Occipital lobe (tissue), 3 donors: Measurements from ENCODE around the gene TOP2A. TPM values are rescaled to one million over a fixed set of nuclear protein-coding genes. Genes with fewer than 3 reads are reported as not detected.

Source experiments
- DNase-seq: peaks from one replicate; lab custom pipeline; 2025; lab: John Stamatoyannopoulos, UW
- small RNA-seq: library from RNA; depleted of rRNA; stranded (forward); fragments of <200 nt; gene quantifications from one replicate; pipeline ENCODE3, GENCODE V24; 2014
- total RNA-seq: library from RNA; depleted of rRNA; stranded (reverse); fragments of >200 nt; gene quantifications from one replicate; pipeline ENCODE4 v1.2.3, GENCODE V29; 2014

Gene TOP2A
- total RNA-seq, 1 donor from 2014 or later: 24.0 TPM

DNA sequence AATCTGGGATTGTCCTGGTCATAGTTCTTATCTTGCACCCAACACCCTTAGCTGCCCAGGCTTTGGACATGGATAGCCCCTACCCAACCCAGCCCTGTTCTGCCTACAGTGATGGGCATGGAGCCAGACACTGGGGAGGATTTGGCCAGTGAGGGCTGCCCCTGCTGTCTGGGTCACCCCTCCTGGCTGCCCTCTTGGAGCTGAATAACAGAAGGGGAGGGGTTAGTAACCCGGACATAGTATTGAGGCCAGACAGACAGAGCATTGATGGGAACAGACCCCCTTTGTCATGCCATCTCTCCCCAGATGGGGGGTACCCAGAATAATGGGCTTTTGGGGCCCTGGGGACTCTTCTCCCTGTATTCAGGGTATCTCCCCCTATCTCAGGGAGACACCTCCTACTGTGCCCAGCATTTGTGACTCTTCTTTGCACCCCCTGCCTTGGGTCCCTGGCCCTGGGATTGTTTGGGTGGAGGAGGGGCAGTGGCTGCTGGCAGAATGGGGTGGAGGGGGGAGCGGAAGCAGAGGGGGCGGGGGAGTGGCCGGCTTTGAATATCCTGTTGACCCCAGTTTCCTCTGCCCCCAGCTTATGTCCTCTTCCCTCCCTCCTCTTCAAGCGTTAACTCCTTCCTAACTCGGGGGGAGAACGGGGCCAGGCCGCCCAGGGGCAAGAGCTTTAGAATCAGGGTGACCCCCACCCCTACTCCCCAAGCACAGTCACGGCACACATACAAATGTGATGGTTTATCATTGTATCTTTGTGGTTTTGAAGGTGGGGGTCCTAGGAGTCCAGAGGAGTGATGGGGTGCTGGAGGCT lies 70.2 kb downstream of the TOP2A start:
- no peak for DNase-seq

DNA sequence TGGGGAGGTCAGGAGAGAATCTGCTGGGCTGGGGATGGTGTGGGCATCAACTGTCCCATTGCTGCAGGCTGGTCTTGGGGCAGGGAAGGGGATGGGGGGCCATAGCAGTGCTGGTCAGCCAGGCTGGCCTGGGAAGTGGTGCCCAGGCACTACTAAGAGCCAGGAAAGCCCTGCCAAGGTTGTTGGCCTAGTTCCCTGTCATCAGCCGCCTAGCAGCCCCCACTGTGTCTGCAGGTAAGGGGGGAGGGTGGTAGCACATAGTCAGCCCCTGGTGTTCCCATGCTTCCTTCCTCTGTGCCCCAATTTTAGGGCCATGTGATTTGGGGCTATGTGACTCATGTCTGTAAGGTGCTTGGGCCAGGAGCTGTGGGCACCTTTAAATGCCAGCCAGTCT lies 70.9 kb downstream of the TOP2A start:
- DNase-seq: no peak

DNA sequence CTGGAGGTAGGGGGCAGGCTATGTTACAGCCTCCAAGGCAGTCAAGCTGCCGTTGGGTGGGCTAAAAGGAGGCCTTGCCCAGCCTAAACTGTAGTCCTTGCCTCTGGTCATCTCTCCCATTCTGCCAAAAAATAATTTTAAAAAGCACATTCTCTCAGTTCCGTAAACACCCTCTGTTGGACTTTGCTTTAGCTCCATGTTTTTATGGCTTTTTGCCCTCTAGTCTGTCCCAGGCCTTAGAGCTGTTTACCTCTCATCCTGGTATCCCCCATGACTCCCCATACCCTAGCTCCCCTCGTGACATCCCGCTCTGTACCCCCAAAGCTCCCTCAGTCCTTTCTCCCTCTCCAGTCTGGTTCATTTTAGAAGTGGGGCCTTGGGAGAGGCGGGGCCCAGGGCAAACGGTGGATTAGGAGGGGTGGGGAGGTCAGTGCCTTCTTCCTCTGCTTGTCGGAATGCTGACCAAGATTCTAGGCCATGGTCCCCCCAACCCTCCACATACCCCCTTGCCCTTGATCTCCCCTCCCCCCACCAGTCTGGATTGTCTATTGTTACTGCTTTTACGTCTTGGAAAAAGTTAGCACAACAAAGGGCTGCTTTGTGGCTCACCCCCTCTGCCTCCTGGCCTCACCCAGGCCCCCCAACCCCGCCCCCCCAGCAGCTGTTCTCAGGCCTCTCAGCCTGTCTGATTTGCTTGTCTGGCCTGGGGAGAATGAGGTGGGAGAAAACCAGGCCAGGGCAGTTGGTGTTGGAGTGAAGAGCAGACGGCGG lies 71.5 kb downstream of the TOP2A start:
- no peak for DNase-seq

DNA sequence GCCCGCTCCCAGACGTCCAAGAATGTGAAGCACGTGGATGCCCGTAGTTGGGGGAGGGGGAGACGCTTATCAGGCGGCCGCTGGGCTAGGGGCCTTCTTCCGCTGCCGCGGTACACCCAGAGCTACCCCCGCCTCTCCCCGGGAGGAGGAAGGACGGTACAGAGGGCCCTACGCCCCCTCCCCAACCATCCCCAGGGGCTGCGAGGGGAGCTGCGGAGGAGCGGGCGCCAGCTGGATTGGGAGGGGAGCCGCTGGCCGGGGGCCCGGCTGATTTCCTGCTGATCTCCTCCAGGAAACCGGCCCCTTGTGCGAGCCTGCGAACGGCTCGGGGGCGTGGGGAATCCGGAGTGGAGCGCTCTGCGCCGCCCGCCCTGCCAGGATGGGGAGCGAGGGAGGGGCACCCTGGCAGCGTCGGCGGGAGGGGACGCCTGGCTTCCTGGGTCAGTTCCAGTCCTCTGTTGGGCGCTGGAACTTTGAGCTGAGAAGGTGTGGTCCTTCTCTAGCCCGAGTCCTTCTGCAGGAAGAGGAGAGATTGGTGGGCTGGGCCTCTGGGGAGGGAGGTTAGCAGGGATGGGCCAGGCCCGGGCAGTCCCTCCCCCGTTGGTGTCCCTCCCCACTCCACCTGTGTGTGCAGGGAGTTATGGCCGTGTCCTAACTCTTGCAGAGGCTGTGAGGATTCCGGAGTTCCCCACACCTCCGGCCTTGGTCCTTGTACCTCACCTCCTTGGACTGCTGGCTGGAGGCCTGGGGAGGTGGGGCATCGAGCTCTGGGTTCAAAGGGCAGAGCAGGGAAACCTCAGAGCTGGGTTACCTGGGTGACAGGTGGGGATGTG lies 72.3 kb downstream of the TOP2A start:
- no peak for DNase-seq

DNA sequence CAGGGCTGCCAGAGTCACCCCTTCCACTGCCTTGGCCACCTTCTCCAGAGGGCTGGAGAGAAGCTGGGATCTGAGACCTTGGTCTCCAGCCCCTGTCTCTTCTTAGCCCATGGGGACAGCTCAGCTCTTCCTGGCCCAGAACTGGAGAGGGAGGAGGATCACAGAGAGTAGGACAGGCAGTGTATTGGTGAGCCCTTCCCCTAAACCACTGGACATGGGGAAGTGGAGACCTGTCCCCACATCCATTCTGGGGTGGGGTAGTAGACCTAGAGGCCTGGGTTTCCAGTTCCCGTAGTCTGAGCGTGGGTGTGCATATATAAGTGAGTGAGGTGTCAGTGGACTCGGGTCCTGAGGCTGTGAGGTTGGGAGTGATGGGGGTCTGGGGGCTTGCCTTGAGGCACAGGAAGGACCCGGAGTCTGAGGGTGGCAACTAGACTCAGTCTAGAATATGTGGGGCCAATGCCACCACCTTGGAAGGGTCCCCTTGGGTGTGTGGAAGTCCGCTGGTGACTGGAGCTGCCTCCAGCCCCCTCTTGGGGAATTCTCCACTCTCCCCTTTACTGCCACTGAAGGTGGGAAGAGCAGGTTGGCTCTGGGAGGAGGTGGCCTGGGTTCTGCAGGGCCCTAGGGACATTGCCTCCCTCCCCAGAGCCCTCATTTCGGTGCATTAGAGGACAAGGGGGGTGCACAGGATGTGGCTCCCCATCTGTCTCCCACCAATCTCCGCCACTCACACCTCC lies 73.1 kb downstream of the TOP2A start:
- no peak for DNase-seq

DNA sequence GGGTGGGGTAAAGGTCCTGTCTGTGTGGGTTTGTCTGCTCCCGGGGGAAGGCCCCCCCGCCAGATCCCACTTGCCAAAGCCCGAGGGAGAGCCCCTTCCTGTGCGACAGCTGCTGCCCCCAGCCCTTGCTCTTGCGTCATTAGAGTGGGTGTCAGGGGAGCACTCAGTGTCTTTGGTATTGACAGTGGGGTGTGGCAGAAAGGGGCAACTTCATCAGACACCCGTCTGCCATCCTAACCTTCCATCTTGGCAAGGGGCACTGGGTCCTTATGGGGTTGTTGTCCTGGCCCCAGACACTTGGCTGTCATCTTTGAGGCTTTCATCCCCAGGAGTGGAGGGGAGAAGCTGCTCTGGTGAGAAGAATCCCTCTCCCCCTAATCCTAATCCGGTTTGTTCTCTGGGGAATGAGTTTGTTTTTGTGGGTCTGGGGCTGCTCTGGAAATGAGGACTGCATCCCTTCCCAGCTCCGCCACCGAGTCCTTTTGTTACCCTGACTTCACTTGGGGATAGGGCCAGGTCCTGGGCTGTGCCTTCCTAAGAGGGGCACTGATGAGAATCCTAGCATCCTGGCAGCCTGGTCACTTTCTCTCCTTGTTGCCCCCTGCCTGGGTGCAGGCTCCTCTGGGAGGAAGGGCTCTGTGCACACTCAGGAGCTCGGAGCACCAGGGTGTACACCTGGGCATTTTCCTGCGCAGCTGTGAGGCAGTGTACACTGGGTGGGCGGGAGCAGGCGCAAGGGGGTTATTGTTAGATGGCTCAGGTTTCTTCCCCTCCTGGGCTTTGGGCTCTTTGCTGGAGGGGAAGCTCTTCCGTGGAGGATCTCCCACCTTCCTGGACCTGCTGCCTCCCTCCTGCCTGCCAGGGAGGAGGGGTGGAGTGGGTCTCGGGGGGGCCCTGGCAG lies 74.2 kb downstream of the TOP2A start:
- DNase-seq: no peak

DNA sequence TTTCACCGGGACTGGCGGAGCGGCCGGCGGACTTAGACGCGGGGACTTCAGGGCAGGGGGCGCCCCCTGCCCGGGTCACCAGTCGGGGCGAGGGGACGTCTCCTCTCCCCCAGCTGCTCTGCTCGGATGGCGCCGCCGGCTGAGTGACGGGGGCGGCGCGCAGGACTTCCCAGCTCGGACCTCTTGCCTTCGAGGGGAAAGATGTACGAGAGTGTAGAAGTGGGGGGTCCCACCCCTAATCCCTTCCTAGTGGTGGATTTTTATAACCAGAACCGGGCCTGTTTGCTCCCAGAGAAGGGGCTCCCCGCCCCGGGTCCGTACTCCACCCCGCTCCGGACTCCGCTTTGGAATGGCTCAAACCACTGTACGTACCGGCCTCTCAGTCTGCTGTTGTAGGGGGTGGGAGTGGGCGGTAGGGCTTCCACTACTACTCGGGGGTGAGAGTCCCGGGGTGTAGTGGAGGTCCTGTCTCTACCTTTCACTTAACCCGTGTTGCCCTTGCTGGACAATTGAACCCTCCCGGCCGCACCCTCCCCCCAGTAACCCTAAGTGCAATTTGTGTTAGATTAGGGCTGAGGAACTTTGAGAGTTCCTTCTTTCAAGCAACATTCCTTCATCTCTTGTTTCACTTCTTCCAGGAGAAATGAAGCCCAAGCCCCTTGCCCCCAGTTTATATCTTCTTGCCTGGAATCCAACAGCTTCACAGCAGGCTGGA lies 75.0 kb downstream of the TOP2A start:
- no peak for DNase-seq

DNA sequence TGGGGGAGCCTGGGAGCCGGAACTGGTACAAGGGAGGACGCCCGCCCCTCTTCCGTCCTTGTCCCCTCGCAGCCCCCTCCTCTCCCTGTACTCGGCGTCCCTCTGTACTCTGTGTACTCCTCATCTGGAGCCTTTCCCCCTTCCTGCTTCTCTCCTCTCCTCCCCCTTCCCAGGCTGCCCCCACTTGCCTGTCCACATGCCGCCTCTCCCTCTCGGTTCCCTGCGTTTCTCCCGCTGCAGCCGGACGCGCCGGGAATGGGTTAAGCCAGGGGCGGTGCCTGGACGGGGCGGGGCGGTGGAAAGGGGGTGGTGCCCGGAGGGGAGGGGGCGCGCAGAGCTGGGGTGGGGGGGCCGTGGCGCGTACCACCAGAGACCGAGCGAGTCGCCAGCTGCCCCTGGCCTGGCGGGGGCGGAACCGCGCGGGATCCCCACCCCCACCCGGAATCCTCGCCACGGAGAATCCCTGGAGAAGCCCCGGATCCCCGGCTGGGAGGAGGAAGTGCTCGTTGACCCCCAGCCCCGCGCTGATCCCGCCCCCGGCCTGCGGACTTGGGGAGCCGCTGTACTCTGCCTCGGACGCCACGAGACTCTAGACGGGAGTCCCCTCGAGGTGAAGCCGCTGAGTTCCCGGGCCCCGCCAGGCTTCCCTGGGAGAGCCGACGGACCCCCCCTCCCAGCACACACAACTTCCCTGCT lies 75.7 kb downstream of the TOP2A start:
- peak; percentile 56 for DNase-seq

DNA sequence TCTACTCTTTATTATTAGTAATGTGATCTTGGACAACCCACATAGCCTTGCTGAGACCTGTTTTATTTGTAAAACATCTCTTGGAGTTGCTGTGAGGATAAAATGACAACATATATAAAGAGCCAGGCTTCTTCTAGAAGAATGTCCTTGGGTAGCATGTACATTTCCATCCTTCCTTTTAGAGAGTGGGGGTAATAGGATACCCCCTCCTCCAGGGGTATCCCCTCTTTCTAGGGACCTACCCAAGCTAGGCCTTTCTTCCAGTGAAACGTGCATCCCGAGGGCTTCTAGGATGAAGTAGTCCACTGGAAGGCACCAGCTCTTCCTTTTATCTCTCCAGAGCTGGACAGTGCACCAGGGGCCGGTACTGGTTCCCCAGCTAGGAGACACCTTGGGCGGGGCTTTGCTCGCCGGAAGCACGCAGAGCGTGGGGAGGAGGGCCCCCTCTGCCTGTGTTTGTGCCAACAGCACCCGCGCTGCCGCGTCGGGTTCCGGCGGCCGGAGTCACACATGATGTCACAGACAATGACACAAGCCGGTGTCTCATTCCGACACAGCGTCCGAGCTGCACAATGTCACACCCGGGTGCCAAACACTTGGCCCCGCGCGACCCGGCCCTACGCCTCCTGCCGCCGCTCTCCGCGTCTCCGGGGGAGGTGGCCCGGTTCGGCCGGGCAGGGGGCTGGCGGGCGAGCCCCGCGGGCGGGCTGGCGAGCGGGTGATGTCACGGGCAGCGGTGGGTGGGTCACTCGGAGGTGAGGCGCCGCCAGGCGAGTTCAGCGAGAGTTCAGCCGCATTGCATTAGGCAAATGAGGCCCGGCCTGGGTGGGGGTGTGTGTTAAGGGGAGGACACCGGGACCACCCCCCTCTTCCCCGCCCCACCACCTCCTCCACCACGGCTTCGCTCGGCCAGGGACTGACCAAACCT lies 76.6 kb downstream of the TOP2A start:
- DNase-seq: peak; percentile 68

DNA sequence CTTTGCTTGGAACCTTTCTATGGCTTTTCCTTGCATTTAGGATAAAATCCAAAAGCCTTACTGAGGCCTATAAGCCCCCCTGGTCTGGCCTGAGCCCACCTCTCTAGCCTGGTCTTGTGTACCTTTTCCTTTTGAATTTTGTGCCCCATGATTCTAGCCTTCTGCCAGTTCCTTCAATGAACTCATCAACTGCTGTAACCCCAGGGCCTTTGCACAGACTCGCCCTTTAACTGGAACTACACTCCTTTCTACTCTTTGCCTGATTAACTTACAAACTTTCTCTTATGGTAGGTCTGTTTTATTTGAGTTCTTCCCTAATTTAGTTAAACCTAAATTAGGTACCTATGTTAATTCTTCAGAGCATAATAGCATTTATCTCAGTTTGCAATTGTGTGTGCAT lies 77.4 kb downstream of the TOP2A start:
- DNase-seq: no peak

DNA sequence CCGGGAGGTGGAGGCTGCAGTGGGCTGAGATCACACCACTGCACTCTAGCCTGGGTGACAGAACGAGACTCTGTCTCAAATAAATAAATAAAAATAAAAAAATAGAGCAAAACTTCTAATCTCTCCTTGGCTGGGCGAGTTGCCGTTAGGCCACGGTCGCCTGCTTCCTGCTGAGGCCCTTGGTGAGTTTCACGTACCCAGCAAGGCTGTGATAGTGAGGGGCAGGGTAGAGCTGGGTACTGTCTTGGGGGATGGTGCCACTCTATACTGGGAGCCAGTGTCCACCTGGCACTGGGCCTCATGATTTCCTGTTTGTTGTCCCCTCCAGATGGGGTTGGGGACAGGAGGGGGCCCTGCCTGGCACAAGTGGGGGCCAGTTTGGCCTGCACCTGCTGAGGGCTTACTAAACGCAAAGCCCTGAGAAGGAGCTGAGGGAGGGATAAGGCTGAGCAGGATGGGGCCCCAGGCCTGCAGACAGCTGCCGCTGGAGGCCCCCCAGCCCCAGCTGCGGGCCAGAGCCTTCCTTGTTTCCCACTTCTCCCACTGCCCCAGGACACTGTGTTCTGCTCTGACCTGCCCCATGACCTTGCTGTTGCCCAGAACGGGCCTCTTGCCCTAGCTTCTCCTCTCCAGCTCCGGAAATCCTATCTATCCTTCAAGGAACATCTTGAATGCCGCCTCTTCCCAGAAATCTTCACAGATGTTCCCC lies 78.6 kb downstream of the TOP2A start:
- DNase-seq: no peak

Small RNAs within 50 kb of the gene (small RNA-seq; reads per million reads assigned to genes)
- not detected for gene RF00019
- gene RNA5SP441: not detected

Other genes with a start within 250 kb of the TOP2A start
- 17.0 TPM for gene RAPGEFL1, start 240.4 kb downstream of the TOP2A start, total RNA-seq
- 8.0 TPM for gene WIPF2, start 198.6 kb downstream of the TOP2A start, total RNA-seq
- gene CDC6, start 130.0 kb downstream of the TOP2A start, total RNA-seq: 1.6 TPM
- gene RARA, start 108.7 kb downstream of the TOP2A start, total RNA-seq: 7.2 TPM
- gene GJD3, start 53.2 kb downstream of the TOP2A start, total RNA-seq: 0.31 TPM
- gene IGFBP4, start 25.6 kb upstream of the TOP2A start, total RNA-seq: 15.4 TPM
- not detected for gene TNS4, start 83.7 kb upstream of the TOP2A start, total RNA-seq
- not detected for gene CCR7, start 147.6 kb upstream of the TOP2A start, total RNA-seq
- gene SMARCE1, start 229.9 kb upstream of the TOP2A start, total RNA-seq: 109 TPM
- 3.6 TPM for gene KRT222, start 247.3 kb upstream of the TOP2A start, total RNA-seq